Activated CD4-positive, CD25-positive, alpha-beta regulatory T cell treated with anti-CD3 and anti-CD28 coated beads, Interleukin-2, amount 50 U/mL, for 16 hours (primary cell): ENCODE measurements around the gene SPARC.
"Not testable (repeated sequence)": the region's sequence is repeated elsewhere in the genome, so short reads cannot be mapped to it uniquely, and the experiment has no call there.

Source experiments
- DNase-seq: peaks from one replicate; pipeline ENCODE4 v3.0.0-alpha.2; 2020; ENCODE audit warnings: low read depth, low spot score

SPARC gene

GRCh38 chr5:151700820-151701219 lies 14.1 kb upstream of the SPARC start:
- no peak for DNase-seq

GRCh38 chr5:151700296-151700695 lies 13.6 kb upstream of the SPARC start:
- DNase-seq, result no peak

- DNase-seq, result no peak
Measured at GRCh38 chr5:151699071-151699901, 12.6 kb upstream of the SPARC start.

DNA sequence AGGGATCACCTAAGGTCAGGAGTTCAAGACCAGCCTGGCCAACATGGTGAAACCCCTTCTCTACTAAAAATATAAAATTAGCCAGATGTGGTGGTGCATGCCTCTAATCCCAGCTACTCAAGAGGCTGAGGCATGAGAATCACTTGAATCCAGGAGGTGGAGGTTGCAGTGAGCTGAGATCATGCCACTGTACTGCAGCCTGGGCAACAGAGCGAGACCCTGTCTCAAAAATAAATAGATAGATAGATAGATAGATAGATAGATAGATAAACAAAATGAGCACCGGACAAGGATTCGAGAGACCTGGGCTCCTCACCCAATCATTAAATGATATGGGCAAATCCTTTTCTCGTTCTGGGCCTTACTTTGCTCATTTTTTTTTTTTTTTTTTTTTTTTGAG lies 11.4 kb upstream of the SPARC start:
- DNase-seq, result not testable (repeated sequence)

GRCh38 chr5:151697452-151697851 lies 10.7 kb upstream of the SPARC start:
- DNase-seq, result no peak

- DNase-seq, result no peak
Measured at GRCh38 chr5:151696470-151697061, 9.9 kb upstream of the SPARC start.

GRCh38 chr5:151695464-151695863 lies 8.7 kb upstream of the SPARC start:
- DNase-seq, result no peak

- no peak for DNase-seq
Measured at GRCh38 chr5:151694035-151694485, 7.3 kb upstream of the SPARC start.

GRCh38 chr5:151692312-151692711 lies 5.6 kb upstream of the SPARC start:
- no peak for DNase-seq

DNA sequence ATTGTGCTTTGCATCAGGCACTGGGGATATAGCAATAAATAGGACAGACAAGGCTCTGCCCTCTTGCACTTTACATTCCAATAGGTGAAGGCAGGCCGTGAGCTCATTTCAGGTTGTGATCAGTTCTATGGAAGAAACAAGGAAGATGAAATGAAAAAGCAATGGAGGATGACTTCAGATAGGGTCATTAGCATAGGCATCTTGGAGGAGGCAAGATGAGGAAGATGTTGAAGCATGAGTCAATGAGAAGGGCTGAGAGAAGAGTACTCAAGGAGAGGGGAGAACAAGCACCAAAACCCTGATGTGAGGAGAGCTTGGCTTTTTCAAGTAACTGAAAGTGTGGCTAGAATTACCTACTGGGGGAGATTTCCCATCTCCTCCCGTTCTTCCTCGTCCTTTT lies 5.0 kb upstream of the SPARC start:
- DNase-seq, result no peak

DNA sequence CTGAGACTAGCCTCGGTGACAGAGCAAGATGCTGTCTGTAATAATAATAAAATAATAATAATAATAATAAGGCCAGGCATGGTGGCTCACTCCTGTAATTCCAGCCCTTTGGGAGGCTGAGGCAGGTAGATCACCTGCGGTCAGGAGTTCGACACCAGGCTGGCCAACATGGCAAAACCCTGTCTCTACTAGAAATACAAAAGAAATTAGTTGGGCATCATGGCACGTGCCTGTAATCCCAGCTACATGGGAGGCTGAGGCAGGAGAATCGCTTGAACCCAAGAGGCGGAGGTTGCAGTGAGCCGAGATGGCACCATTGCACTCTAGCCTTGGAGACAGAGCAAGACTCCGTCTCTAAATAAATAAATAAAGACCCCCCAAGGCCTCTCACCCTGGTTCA lies 2.9 kb upstream of the SPARC start:
- not testable (repeated sequence) for DNase-seq

DNA sequence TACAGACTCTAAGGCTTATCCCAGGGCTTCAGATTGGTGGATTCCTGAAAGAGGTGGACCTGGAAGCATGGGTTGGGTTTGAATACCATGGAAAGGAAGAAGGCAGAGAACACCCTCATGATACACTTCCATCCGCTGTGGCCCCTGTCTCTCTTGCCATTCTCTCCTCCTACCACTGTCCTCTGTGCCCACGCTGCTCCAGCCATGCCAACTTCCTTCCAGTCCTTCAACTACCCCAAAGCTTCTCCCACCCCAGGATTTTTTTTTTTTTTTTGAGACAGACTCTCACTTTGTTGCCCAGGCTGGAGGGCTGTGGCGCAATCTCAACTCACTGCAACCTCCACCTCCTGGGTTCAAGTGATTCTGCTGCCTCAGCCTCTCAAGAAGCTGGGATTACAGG lies 1.7 kb upstream of the SPARC start:
- DNase-seq, result no peak

- DNase-seq, result no peak
Measured at GRCh38 chr5:151685749-151686673, 704 bp downstream of the SPARC start.

- DNase-seq, result no peak
Measured at GRCh38 chr5:151684690-151685361, 1.9 kb downstream of the SPARC start.

GRCh38 chr5:151683986-151684588 lies 2.6 kb downstream of the SPARC start:
- DNase-seq, result no peak

DNA sequence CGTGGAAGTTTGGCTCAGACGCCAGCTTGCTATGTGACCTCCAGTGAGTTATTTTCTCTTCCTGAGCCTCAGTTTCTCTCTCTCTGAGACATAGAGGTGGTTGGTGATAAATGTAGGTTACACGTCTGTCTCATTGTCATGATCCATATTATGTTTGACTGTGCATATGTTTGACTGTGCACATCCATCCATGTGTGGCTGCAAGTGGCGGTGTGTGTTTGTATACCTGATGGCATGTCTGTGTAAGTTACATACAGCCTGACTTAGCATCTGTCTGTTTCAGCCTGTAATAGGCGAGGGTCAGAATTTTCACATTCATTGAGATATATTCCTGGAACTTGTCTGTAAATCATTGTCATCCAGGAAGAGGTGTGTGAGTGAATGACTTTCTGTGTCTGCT lies 3.3 kb downstream of the SPARC start:
- no peak for DNase-seq

GRCh38 chr5:151682751-151683331 lies 3.9 kb downstream of the SPARC start:
- no peak for DNase-seq

- no peak for DNase-seq
Measured at GRCh38 chr5:151682240-151682639, 4.5 kb downstream of the SPARC start.

DNA sequence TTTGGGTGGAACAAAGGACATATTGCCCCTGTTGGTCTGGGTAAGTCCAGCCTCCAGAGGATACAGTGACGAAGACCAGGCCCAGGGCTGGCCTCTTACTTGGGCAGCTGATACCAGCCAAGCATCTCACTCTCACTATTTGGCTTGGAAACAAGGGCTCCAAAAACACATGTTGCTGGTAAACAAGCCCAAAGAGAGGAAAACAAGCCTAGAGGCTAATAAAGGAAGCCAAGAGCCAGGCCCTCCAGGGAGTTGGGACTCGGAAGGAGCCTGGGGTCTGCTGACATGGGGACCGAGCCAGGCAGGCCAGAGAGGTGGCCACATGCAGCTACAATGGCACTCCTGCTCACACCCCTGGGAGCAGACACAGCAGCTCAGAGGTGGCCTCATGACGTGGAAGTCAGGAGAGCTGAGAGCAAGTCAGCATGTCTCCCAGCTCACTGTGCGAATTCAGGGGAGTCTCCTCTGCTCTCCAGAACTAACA lies 5.7 kb downstream of the SPARC start:
- no peak for DNase-seq

DNA sequence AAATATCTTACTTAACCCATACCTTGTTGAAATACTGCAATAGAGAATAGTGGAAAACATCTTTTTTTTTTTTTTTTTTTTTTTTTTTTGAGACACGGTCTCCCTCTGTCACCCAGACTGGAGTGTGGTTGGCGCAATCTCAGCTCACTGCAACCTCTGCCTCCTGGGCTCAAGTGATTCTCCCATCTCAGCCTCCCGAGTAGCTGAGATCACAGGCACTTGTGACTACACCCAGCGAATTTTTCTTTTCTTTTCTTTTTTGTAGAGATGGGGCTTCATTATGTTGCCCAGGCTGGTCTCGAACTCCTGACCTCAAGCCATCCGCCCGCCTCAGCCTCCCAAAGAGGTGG lies 6.6 kb downstream of the SPARC start:
- not testable (repeated sequence) for DNase-seq
